Neural cell (in vitro differentiated cells): ENCODE data around the gene DAGLA. TPM values are rescaled to one million over a fixed set of nuclear protein-coding genes. Genes with fewer than 3 reads are reported as not detected.

ENCODE experiments used
- H2AFZ ChIP-seq: fragments of 200-600, 300-800 bp; sonication (generic), shearing (Covaris generic); 2 replicates; pipeline ENCODE4 v1.6.0; 2014; ENCODE audit warnings: low read depth, mild to moderate bottlenecking, antibody characterized with exemption, low read length, moderate library complexity
- H3F3A ChIP-seq: fragments of 200-600 bp; shearing (Covaris generic); 2 replicates; pipeline ENCODE4 v1.6.1; 2016; ENCODE audit warnings: mild to moderate bottlenecking, moderate library complexity, mixed read lengths, antibody characterized with exemption, low read length; ENCODE audit not compliant: insufficient read depth, poor library complexity, severe bottlenecking
- H3K27ac ChIP-seq: fragments of 200-600, 300-800 bp; sonication (generic), shearing (Covaris generic); 2 replicates; pipeline ENCODE4 v1.5.1; 2014; ENCODE audit warnings: mild to moderate bottlenecking, low read length, moderate library complexity
- H3K27me3 ChIP-seq: fragments of 300-800, 200-600 bp; sonication (generic), shearing (Covaris generic); 2 replicates; pipeline ENCODE4 v1.6.0; 2014; ENCODE audit warnings: mild to moderate bottlenecking, low read depth, low read length, moderate library complexity; ENCODE audit not compliant: insufficient read depth
- H3K36me3 ChIP-seq: fragments of 300-800, 200-600 bp; sonication (generic), shearing (Covaris generic); 2 replicates; pipeline ENCODE4 v1.5.1; 2014; ENCODE audit warnings: mild to moderate bottlenecking, antibody characterized with exemption, low read length, moderate library complexity; ENCODE audit not compliant: insufficient read depth
- H3K4me2 ChIP-seq: fragments of 300-800, 200-600 bp; sonication (generic), shearing (Covaris generic); 2 replicates; pipeline ENCODE4 v1.6.0; 2014; ENCODE audit warnings: mild to moderate bottlenecking, low read length
- H3K4me3 ChIP-seq: fragments of 300-800, 200-600 bp; sonication (generic), shearing (Covaris generic); 2 replicates; pipeline ENCODE4 v1.5.1; 2014; ENCODE audit warnings: mild to moderate bottlenecking, low read length, moderate library complexity
- H3K79me2 ChIP-seq: fragments of 200-600 bp; shearing (Covaris generic); replicated peaks from 2 replicates; pipeline ENCODE4 v1.6.0; 2014; ENCODE audit warnings: mild to moderate bottlenecking, low read length, moderate library complexity; ENCODE audit not compliant: insufficient read depth
- H3K9ac ChIP-seq: fragments of 300-800, 200-600 bp; sonication (generic), shearing (Covaris generic); 2 replicates; pipeline ENCODE4 v1.6.1; 2016; ENCODE audit warnings: mild to moderate bottlenecking, low read length, mixed read lengths
- H3K9me2 ChIP-seq: fragments of 200-600 bp; shearing (Covaris generic); 2 replicates; pipeline ENCODE4 v1.6.1; 2016; ENCODE audit warnings: mild to moderate bottlenecking, low read length, mixed read lengths; ENCODE audit not compliant: insufficient read depth
- H3K9me3 ChIP-seq: fragments of 200-600, 300-800 bp; sonication (generic), shearing (Covaris generic); 2 replicates; pipeline ENCODE4 v1.6.1; 2016; ENCODE audit warnings: mild to moderate bottlenecking, mixed run types, low read length, moderate library complexity, mixed read lengths
- H4K20me1 ChIP-seq: fragments of 200-600 bp; shearing (Covaris generic); 2 replicates; pipeline ENCODE4 v1.6.1; 2016; ENCODE audit warnings: mild to moderate bottlenecking, mixed run types; ENCODE audit not compliant: insufficient read depth
- EP300 ChIP-seq: fragments of 450-650 bp; conservative IDR thresholded peaks from 2 replicates; pipeline ENCODE4 v1.6.1; 2014; ENCODE audit warnings: antibody characterized with exemption, mild to moderate bottlenecking, moderate library complexity; ENCODE audit not compliant: poor library complexity, severe bottlenecking
- EZH2 ChIP-seq: fragments of 200-600, 300-800 bp; shearing (Covaris generic), sonication (generic); IDR thresholded peaks from 2 replicates; pipeline ENCODE4 v1.6.1; 2014; ENCODE audit warnings: antibody characterized with exemption, low read length, borderline replicate concordance, mild to moderate bottlenecking; ENCODE audit not compliant: insufficient read depth, poor library complexity, severe bottlenecking
- MXI1 ChIP-seq: fragments of 450-650 bp; conservative IDR thresholded peaks from 2 replicates; pipeline ENCODE4 v1.6.1; 2014; ENCODE audit warnings: antibody characterized with exemption, mild to moderate bottlenecking; ENCODE audit not compliant: poor library complexity, severe bottlenecking
- POLR2AphosphoS5 ChIP-seq: IDR thresholded peaks from 2 replicates; pipeline ENCODE4 v1.6.1; 2012
- RAD21 ChIP-seq: fragments of 450-650 bp; conservative IDR thresholded peaks from 2 replicates; pipeline ENCODE4 v1.6.1; 2014; ENCODE audit warnings: antibody characterized with exemption, mild to moderate bottlenecking, moderate library complexity
- SMC3 ChIP-seq: fragments of 450-650 bp; conservative IDR thresholded peaks from 2 replicates; pipeline ENCODE4 v1.6.1; 2014; ENCODE audit warnings: antibody characterized with exemption, mild to moderate bottlenecking, moderate library complexity; ENCODE audit not compliant: poor library complexity
- TAF1 ChIP-seq: IDR thresholded peaks from 2 replicates; pipeline ENCODE4 v1.6.1; 2012; ENCODE audit warnings: low read depth
- polyA plus RNA-seq: library from polyadenylated mRNA; depleted of rRNA; stranded (reverse); fragments of >200 nt; gene quantifications from 2 replicates; pipeline ENCODE4 v1.2.3, GENCODE V29; 2014
- TF ChIP-seq, protein P1 (sequence below): fragments of 450-650 bp; IDR thresholded peaks from 2 replicates; pipeline ENCODE4 v1.5.1; 2014; ENCODE audit warnings: antibody characterized with exemption, mild to moderate bottlenecking, moderate library complexity; ENCODE audit not compliant: poor library complexity, severe bottlenecking
- TF ChIP-seq, protein P2 (sequence below): IDR thresholded peaks from 2 replicates; pipeline ENCODE4 v1.6.1; 2012; ENCODE audit warnings: borderline replicate concordance

DAGLA gene
- polyA plus RNA-seq, 1 donor from 2014 or later: 4.5 TPM

- H3K9me3 ChIP-seq: no peaks in the 10 kb centered on the region
- no peaks in the 10 kb centered on the region for H3K27me3 ChIP-seq
- H3K4me2 ChIP-seq: no peak overlapping the region
- no peaks in the 10 kb centered on the region for H3F3A ChIP-seq
- H3K36me3 ChIP-seq: no peaks in the 10 kb centered on the region
- H3K79me2 ChIP-seq: no peaks in the 10 kb centered on the region
- H2AFZ ChIP-seq: no peak overlapping the region
- H3K9ac ChIP-seq: no peak overlapping the region
- H3K27ac ChIP-seq: no peak overlapping the region
- H3K9me2 ChIP-seq: no peaks in the 10 kb centered on the region
- no peak overlapping the region for H3K4me3 ChIP-seq
- TF ChIP-seq TAF1 (no peak), POLR2AphosphoS5 (no peak), SMC3 (no peak), MXI1 (no peak), EZH2 (no peak), RAD21 (no peak), EP300 (no peak)
- TF ChIP-seq, protein P1, sequence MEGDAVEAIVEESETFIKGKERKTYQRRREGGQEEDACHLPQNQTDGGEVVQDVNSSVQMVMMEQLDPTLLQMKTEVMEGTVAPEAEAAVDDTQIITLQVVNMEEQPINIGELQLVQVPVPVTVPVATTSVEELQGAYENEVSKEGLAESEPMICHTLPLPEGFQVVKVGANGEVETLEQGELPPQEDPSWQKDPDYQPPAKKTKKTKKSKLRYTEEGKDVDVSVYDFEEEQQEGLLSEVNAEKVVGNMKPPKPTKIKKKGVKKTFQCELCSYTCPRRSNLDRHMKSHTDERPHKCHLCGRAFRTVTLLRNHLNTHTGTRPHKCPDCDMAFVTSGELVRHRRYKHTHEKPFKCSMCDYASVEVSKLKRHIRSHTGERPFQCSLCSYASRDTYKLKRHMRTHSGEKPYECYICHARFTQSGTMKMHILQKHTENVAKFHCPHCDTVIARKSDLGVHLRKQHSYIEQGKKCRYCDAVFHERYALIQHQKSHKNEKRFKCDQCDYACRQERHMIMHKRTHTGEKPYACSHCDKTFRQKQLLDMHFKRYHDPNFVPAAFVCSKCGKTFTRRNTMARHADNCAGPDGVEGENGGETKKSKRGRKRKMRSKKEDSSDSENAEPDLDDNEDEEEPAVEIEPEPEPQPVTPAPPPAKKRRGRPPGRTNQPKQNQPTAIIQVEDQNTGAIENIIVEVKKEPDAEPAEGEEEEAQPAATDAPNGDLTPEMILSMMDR: no peak
- TF ChIP-seq, protein P2, sequence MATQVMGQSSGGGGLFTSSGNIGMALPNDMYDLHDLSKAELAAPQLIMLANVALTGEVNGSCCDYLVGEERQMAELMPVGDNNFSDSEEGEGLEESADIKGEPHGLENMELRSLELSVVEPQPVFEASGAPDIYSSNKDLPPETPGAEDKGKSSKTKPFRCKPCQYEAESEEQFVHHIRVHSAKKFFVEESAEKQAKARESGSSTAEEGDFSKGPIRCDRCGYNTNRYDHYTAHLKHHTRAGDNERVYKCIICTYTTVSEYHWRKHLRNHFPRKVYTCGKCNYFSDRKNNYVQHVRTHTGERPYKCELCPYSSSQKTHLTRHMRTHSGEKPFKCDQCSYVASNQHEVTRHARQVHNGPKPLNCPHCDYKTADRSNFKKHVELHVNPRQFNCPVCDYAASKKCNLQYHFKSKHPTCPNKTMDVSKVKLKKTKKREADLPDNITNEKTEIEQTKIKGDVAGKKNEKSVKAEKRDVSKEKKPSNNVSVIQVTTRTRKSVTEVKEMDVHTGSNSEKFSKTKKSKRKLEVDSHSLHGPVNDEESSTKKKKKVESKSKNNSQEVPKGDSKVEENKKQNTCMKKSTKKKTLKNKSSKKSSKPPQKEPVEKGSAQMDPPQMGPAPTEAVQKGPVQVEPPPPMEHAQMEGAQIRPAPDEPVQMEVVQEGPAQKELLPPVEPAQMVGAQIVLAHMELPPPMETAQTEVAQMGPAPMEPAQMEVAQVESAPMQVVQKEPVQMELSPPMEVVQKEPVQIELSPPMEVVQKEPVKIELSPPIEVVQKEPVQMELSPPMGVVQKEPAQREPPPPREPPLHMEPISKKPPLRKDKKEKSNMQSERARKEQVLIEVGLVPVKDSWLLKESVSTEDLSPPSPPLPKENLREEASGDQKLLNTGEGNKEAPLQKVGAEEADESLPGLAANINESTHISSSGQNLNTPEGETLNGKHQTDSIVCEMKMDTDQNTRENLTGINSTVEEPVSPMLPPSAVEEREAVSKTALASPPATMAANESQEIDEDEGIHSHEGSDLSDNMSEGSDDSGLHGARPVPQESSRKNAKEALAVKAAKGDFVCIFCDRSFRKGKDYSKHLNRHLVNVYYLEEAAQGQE: no peak
- H4K20me1 ChIP-seq: no peaks in the 10 kb centered on the region
Observed at GRCh38 chr11:61713906-61714305, 33.7 kb downstream of the DAGLA start.

DNA sequence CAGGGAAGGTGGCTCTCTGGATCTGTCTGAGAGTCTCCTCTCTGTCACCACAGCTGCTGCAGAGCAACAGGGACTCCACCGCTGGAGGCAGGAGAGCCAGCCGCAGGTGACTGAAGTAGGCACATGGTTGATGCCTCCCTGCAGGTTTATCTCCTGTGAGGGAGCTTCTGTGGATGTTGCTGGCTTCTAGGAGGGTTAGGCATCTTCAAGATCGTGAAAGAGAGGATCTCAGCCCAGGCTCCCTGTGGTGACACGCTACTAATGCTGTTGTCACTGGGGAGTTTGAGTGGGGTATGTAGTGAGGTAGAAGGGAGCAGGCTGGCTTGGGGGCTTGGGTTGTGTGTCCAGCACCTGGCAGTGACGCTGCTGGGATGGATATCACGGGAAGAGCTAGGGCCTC, 34.1 kb downstream of the DAGLA start:
- no peaks in the 10 kb centered on the region for H4K20me1 ChIP-seq
- no peak overlapping the region for H2AFZ ChIP-seq
- no peaks in the 10 kb centered on the region for H3K27me3 ChIP-seq
- no peaks in the 10 kb centered on the region for H3F3A ChIP-seq
- H3K27ac ChIP-seq: no peak overlapping the region
- H3K9me2 ChIP-seq: no peaks in the 10 kb centered on the region
- no peaks in the 10 kb centered on the region for H3K79me2 ChIP-seq
- no peaks in the 10 kb centered on the region for H3K9me3 ChIP-seq
- no peak overlapping the region for H3K4me2 ChIP-seq
- no peak overlapping the region for H3K4me3 ChIP-seq
- no peak overlapping the region for H3K9ac ChIP-seq
- TF ChIP-seq SMC3 (no peak), POLR2AphosphoS5 (no peak), EZH2 (no peak), RAD21 (no peak), TAF1 (no peak), MXI1 (no peak), EP300 (no peak)
- TF ChIP-seq, protein P2: no peak
- TF ChIP-seq, protein P1: no peak
- H3K36me3 ChIP-seq: no peaks in the 10 kb centered on the region
